ENCODE data around the gene SUSD2.

SUSD2 gene

GRCh38 chr22:24153353-24153752 is 27.9 kb upstream of the SUSD2 start:
- DNase-seq, result no peak

DNA sequence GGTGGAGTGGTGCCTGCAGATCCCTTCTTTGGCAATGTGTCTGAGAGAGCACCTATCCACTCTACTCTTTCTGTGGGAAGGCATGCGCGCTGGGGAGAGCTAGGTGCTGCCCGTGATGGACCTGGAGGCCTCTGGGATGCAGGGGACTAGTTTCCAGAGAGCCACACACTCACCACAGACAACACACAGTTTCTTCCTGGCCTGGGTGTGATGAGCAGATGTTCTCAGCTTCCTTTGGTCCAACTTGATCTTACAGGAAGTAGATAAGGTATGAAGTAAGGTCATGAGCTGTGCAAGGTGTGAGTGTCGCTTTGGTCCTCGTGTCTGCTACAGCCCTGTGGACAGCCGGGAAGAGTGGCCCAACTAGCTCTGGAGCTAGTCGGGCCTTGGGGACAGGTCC is 27.3 kb upstream of the SUSD2 start:
- no peak for DNase-seq

DNA sequence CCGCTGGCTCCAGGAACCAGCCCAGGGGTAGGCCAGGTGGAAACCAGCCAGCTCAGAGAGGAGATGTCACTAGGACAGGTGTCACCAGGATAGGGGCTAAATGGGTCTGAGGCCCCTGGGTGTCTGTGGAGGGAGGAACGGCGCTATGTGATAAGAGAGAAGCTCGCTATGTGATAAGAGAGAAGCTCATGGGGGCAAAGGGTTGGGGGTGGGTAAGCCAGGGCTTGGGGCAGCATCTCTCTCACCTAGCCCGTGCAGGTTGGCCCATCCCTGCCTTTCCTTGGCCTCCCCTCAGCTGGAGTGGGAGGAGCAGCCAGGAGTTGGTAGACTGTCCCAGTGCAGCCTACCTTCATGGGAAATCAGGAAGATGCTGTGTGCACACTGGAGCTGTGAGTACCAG is 26.5 kb upstream of the SUSD2 start:
- DNase-seq, result no peak

- no peak for DNase-seq
Measured at GRCh38 chr22:24155627-24156140, 25.6 kb upstream of the SUSD2 start.

GRCh38 chr22:24156141-24156912 is 25.0 kb upstream of the SUSD2 start:
- no peak for DNase-seq

GRCh38 chr22:24156913-24157821 is 24.1 kb upstream of the SUSD2 start:
- peak; percentile 39 for DNase-seq

DNA sequence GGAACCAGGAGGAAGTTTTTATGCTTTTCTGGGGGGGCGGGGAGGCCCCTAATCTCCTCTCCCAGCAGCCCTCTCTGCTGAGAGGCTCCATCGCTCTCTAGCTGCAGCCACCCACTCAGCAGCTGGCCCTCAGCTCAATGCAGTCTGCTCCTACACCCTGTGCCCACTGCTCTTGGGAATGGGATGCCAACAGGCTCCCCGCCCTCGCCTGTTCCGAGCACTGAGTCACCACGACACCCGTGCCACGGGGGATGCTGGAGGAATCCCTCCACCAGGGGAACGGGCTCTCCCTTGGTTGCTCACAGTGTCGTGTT is 23.5 kb upstream of the SUSD2 start:
- DNase-seq, result no peak

- no peak for DNase-seq
Measured at GRCh38 chr22:24159650-24160049, 21.6 kb upstream of the SUSD2 start.

- DNase-seq, result no peak
Measured at GRCh38 chr22:24160546-24160945, 20.7 kb upstream of the SUSD2 start.

- DNase-seq, result no peak
Measured at GRCh38 chr22:24161485-24161884, 19.8 kb upstream of the SUSD2 start.

DNA sequence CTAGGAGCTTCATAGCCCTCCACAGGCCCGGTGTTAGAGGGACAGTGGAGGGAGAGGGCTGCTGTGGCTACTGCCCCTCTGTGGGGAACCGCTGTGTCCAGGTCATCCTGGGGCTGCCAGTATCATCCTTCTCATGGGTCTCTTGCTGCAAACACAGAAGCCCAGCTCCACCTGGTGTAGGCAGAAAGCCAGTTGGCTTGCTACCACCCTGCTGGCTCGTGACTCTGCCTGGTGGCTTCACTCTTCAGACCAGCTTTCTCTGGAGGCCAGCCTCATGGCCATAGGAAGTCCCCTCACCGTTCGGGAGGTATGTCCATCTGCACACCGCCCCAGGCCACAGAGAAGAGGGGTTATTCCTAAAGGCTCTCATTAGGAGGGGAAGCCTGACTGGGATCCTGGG is 19.4 kb upstream of the SUSD2 start:
- DNase-seq, result no peak

GRCh38 chr22:24162436-24162835 is 18.9 kb upstream of the SUSD2 start:
- DNase-seq, result no peak

DNA sequence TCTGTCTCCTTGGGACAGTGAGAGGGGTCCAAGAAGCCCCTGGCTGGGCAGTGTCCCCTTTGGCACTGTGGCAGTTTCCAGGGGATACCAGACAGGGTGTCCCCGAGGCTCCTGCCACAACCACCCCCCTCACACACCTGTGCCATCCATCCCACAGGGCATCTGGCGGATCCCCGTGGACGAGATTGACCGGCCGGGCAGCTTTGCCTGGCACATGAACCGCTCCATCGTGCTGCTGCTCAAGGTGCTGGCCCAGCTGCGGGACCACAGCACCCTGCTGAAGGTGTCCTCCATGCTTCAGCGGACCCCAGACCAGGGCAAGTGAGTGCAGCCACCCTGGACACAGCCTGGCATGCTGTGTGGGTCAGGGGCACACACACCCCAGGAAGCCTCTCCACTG is 17.0 kb upstream of the SUSD2 start:
- no peak for DNase-seq

DNA sequence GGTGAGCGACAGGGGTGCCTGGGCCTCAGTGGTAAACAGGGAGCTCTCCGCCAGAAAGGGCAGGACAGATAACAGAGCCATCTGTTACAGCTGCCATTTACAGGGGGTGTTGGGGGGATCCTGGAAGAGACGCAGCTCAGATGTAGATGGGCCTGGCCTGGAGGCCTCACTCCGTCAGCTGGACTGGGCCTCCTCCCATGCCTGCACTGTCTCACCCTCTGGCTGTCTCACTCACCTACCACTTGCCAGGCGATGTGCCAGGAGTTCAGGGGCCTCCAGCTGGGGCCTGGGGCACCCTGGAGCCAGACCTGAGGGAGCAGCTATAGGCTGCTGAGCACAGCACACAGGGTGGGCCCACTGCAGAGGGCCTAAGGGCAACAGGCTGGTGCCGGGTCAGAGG is 16.3 kb upstream of the SUSD2 start:
- DNase-seq, result no peak

GRCh38 chr22:24165673-24166072 is 15.6 kb upstream of the SUSD2 start:
- no peak for DNase-seq

DNA sequence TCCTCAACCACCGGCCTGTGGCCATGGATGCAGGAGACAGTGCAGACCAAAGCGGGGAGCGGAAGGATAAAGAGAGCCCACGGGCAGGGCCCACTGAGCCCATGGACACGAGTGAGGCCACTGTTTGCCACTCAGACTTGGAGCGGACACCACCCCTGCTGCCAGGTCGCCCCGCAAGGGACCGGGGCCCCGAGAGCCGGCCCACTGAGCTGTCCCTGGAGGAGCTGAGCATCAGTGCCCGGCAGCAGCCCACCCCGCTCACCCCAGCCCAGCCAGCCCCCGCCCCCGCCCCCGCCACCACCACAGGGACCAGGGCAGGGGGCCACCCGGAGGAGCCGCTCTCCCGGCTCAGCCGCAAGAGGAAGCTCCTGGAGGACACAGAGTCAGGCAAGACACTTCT is 14.5 kb upstream of the SUSD2 start:
- DNase-seq, result no peak

DNA sequence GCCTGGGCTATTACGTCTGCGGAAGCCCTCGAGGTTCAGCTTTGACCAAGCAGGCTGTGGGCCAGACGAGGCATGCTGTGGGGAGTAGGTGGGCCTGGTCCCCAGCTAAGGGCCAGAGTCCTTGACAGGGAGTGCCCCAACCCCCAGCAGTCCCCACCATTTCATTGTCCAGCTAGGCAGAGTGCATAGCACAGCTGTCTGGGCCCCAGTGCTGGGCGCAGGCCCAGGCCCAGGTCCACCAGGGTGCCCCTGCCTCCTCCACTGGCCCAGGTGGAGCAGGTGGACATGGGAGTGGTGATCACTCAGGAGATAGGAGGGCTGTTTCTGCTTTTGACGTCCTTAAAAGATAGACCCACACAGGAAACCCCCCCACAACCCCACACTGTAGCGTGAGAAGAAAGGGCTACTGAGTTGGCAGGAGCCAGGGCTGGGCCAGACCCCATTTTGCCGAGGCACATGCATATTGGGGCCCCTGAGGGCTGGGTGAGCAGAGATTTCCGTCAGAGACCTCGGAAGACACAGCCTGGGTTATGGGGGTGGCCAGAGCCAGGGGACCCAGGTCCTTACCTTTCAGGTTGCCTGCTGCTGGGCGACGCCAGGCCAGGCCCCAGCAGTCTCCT is 11.7 kb upstream of the SUSD2 start:
- DNase-seq, result no peak

DNA sequence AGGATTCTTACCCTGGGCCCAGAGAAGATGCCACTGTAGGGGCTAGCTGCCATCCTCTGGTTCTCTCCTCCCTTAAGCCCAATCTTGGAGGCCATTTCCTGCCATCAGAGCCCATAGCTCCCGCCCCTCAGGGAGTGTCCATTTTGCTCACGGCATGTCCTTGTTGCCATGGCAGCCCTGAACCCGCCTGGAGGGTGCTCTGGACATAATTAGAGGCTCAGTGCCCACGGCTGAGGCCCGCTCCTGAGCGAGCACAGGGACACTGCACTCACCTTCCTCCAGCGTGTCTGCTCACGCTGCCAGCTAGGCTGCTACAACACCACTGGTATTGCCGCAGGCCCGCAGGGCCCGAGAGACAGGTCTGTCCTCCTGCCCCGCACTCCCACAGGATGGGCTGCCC is 11.1 kb upstream of the SUSD2 start:
- DNase-seq, result no peak

DNA sequence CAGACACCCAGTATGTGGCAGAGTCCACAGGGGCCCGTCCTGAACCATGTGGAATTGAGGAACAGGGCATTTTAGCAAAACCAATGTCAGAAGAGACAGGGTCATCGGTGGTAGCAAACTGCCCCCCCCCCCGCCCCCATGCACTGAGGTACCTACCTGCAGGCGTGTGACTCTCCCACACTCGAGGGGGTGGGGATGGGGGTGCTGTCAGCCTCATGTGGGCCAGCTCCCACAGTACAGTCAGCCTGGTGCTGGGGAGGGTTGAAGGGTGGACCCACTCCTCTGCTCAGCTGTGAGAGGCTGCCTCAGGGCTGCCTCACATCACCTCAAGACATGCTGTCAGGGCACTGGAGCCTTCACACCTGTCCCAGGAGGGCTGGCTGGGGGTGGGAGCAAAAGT is 10.7 kb upstream of the SUSD2 start:
- no peak for DNase-seq

GRCh38 chr22:24171822-24172221 is 9.5 kb upstream of the SUSD2 start:
- DNase-seq, result no peak

- DNase-seq, result no peak
Measured at GRCh38 chr22:24175160-24175808, 6.0 kb upstream of the SUSD2 start.

- DNase-seq, result no peak
Measured at GRCh38 chr22:24176040-24176439, 5.2 kb upstream of the SUSD2 start.

DNA sequence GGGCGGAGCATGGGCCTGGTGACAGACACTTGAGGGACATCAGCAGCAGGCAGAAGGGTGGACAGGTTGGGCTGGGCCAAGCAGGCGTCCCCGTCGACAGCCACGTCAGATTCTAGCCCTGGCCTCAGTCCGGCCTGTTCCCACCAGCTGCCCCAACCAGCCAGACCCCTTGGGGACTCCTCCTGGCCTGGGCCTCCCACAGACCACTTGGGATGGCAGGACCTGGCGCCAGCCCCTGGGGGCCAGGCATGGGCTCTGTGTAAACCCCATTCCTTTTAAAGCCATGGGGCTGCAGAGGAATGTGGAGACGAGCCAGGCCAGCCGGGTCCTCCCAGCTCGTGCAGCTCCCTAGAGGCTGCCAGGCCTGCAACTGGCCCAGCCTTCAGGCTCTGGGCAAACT is 4.7 kb upstream of the SUSD2 start:
- DNase-seq, result no peak

Measured in NCI-H774 (cell line).